ENCODE results near the gene DMRTC2. TPM values are rescaled to one million over a fixed set of nuclear protein-coding genes. Genes with fewer than 3 reads are reported as not detected.

Gene DMRTC2
- total RNA-seq, 2 donors from 2014 or later: 9.6 TPM; not detected in 1

DNA sequence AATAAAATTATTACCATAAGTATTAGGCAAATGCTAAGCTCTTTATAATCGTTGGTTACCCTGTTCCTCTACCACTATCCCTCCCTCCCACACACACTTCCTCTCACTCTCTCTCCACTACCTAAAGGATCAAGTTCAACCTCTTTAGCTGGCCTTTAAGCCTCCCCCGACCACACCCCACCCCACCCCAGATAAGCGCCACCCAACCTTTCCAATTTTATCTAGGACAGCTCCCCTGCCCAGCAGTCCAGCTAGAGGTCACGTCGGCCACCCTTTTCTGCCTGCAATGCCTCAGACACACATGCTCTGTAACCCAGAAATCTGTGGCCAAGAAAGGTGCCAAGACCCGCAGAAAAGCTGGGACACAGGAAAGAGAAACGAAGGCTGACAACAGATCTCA lies 1.5 kb upstream of the DMRTC2 start:
- intact Hi-C loops (cut with DNase I): no loop called here
- WGBS: 65% methylated on average over 7 of the region's 7 CpGs

DNA sequence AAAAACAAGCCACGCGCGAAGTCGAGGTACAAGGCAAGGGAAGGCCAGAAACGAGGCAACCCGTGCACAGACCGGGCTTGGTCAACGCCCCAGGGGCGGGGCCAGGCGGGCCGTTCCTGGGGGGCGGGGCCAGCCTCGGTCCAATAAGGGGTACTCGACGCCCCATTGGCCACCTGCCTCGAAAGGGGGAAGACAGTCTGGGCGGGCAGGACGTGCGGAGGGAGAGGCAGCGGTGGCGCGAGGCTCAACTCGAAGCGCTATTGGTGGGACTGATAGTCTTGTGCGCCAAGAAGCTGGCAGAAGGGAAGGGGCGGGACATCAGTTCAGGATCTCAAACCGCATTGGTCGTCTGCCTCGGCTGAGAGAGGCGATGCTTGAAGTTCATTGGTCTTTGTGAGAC lies 241 bp upstream of the DMRTC2 start, which contains the start of gene LYPD4:
LYPD4 (minus strand) TSS at position 83 of the 400 bp plus-strand sequence. CDS start 5,398 bp downstream, outside the sequence.
- WGBS: 79% methylated on average over 30 of the region's 30 CpGs
- no peak within 1 kb of the TSS for H3K4me3 ChIP-seq

More for the DNA sequence above, 1.5 kb upstream of the DMRTC2 start:
- H3K9me3 ChIP-seq: no peaks in the 10 kb centered on the region
- no peaks in the 10 kb centered on the region for H3K4me1 ChIP-seq (replicated peaks)
- no peak overlapping the region for H3K27ac ChIP-seq
- TF ChIP-seq POLR2A (IDR thresholded peaks at IDR 0.05): no peak
- no peak for TF ChIP-seq POLR2AphosphoS5 (IDR thresholded peaks at IDR 0.05)
- TF ChIP-seq CTCF (IDR thresholded peaks at IDR 0.05): no peak
- no peak overlapping the region for H3K4me3 ChIP-seq
- H3K27me3 ChIP-seq (replicated peaks; ENCODE audit: insufficient read depth): peaks cover 3% of the 10 kb centered on the region
- no peak for DNase-seq (ENCODE audit: low spot score)
- no peaks in the 10 kb centered on the region for H3K36me3 ChIP-seq

GRCh38 chr19:41845051-41845590 lies 279 bp downstream of the DMRTC2 start:
- 75% methylated on average over 23 of the region's 23 CpGs for WGBS
- H3K36me3 ChIP-seq: no peaks in the 10 kb centered on the region
- intact Hi-C loops (cut with DNase I): no loop called here
- H3K9me3 ChIP-seq: no peaks in the 10 kb centered on the region
- H3K4me1 ChIP-seq (replicated peaks): no peaks in the 10 kb centered on the region
- no peaks in the 10 kb centered on the region for H3K27me3 ChIP-seq (replicated peaks; ENCODE audit: insufficient read depth)
- H3K27ac ChIP-seq: no peak overlapping the region
- TF ChIP-seq POLR2AphosphoS5 (IDR thresholded peaks at IDR 0.05) (no peak), POLR2A (IDR thresholded peaks at IDR 0.05) (no peak), CTCF (IDR thresholded peaks at IDR 0.05) (no peak)
- no peak overlapping the region for H3K4me3 ChIP-seq
- no peak for DNase-seq (ENCODE audit: low spot score)

More for the DNA sequence above, 241 bp upstream of the DMRTC2 start, which contains the start of gene LYPD4:
- H3K27me3 ChIP-seq (replicated peaks; ENCODE audit: insufficient read depth): no peaks in the 10 kb centered on the region
- intact Hi-C loops (cut with DNase I): no loop called here
- H3K4me1 ChIP-seq (replicated peaks): no peaks in the 10 kb centered on the region
- no peak for DNase-seq (ENCODE audit: low spot score)
- no peaks in the 10 kb centered on the region for H3K9me3 ChIP-seq
- H3K36me3 ChIP-seq: no peaks in the 10 kb centered on the region
- TF ChIP-seq POLR2AphosphoS5 (IDR thresholded peaks at IDR 0.05) (no peak), POLR2A (IDR thresholded peaks at IDR 0.05) (no peak), CTCF (IDR thresholded peaks at IDR 0.05) (no peak)
- no peak within 1 kb of the TSS for H3K27ac ChIP-seq

DNA sequence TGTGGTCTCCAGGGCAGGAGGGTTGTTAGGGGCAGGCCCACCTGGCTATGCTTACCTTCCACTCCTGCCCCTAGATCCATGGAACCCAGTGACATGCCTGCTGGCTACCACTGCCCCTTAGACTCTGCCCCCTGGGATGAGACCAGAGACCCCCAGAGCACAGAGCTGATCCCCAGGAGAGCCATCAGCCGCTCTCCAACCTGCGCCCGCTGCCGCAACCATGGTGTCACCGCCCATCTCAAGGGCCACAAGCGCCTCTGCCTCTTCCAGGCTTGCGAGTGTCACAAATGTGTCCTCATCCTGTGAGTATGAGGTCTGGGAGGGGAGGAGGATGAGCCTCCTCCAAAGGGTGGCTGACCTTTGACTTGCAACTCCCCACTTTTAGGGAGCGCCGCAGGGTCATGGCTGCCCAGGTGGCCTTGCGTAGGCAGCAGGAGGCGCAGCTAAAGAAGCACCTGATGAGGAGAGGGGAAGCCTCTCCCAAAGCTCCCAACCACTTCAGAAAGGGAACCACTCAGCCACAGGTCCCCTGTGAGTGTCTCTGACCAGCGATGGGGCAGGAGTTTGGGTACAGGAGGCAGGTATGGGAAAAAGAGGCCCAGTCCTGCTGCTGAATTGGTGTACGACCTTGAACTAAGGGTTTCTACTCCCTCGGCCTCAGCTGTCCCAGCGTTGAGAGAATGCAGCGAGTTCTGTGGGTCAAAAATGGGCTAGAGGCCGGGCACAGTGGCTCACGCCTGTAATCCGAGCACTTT lies 2.7 kb downstream of the DMRTC2 start:
- H3K4me1 ChIP-seq (replicated peaks): no peaks in the 10 kb centered on the region
- no peak overlapping the region for H3K4me3 ChIP-seq
- H3K9me3 ChIP-seq: no peaks in the 10 kb centered on the region
- H3K27me3 ChIP-seq (replicated peaks; ENCODE audit: insufficient read depth): no peaks in the 10 kb centered on the region
- no peak overlapping the region for H3K27ac ChIP-seq
- no peak for TF ChIP-seq POLR2AphosphoS5 (IDR thresholded peaks at IDR 0.05)
- no peak for TF ChIP-seq POLR2A (IDR thresholded peaks at IDR 0.05)
- TF ChIP-seq CTCF (IDR thresholded peaks at IDR 0.05): no peak
- 94% methylated on average over 19 of the region's 19 CpGs for whole genome bisulfite sequencing
- H3K36me3 ChIP-seq: no peaks in the 10 kb centered on the region
- intact Hi-C loops (cut with DNase I): no loop called here
- no peak for DNase-seq (ENCODE audit: low spot score)

DNA sequence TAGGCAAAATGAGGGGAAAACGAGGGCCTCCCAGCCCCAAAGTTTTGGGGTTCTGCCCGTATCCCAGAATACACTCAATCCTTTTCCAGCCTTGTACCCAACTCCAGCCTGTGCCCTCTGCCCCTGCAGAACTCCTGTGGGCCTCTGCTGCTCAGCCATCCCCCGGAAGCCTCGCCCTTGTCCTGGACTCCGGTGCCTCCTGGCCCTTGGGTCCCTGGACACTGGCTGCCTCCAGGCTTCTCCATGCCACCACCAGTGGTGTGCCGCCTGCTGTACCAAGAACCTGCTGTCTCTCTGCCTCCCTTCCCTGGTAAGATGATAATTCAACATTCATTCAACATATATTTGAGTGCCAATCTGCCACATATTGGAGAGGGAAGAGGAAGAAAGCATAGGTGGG lies 3.8 kb downstream of the DMRTC2 start:
- TF ChIP-seq POLR2A (IDR thresholded peaks at IDR 0.05) (no peak), POLR2AphosphoS5 (IDR thresholded peaks at IDR 0.05) (no peak), CTCF (IDR thresholded peaks at IDR 0.05) (no peak)
- WGBS: 85% methylated on average over 6 of the region's 6 CpGs
- intact Hi-C loops (cut with DNase I): no loop called here
- Histone ChIP-seq H3K4me3 (no peak overlapping the region), H3K9me3 (no peaks in the 10 kb centered on the region), H3K27me3 (replicated peaks; ENCODE audit: insufficient read depth) (no peaks in the 10 kb centered on the region), H3K4me1 (replicated peaks) (no peaks in the 10 kb centered on the region), H3K27ac (no peak overlapping the region), H3K36me3 (no peaks in the 10 kb centered on the region)
- DNase-seq (ENCODE audit: low spot score): no peak
